ENCODE data around the gene HK1.

Gene HK1

GRCh38 chr10:69352569-69353264 is 74.4 kb downstream of the HK1 start:
- DNase-seq = no peak

GRCh38 chr10:69353977-69354635 is 75.8 kb downstream of the HK1 start:
- no peak for DNase-seq

GRCh38 chr10:69356187-69356586 is 77.9 kb downstream of the HK1 start:
- DNase-seq = no peak

- no peak for DNase-seq
These were observed 80.0 kb downstream of the HK1 start for GRCh38 chr10:69358148-69358795.

- DNase-seq = no peak
These were observed 80.9 kb downstream of the HK1 start for GRCh38 chr10:69359148-69359547.

- no peak for DNase-seq
These were observed 81.3 kb downstream of the HK1 start for GRCh38 chr10:69359594-69359993.

GRCh38 chr10:69360485-69361302 is 82.4 kb downstream of the HK1 start:
- peak; percentile 75 for DNase-seq

- DNase-seq = no peak
These were observed 83.0 kb downstream of the HK1 start for GRCh38 chr10:69361303-69361614.

- DNase-seq = peak; percentile 36
These were observed 84.2 kb downstream of the HK1 start for GRCh38 chr10:69362471-69362954.

- DNase-seq = no peak
These were observed 85.4 kb downstream of the HK1 start for GRCh38 chr10:69363666-69364065.

GRCh38 chr10:69364232-69364940 is 86.1 kb downstream of the HK1 start:
- no peak for DNase-seq

GRCh38 chr10:69366738-69367137 is 88.4 kb downstream of the HK1 start:
- DNase-seq = no peak

- DNase-seq = no peak
These were observed 89.2 kb downstream of the HK1 start for GRCh38 chr10:69367469-69367868.

GRCh38 chr10:69372126-69372980 is 94.1 kb downstream of the HK1 start:
- no peak for DNase-seq

GRCh38 chr10:69374242-69374641 is 95.9 kb downstream of the HK1 start:
- no peak for DNase-seq

GRCh38 chr10:69374931-69375306 is 96.6 kb downstream of the HK1 start:
- no peak for DNase-seq

- peak; percentile 64 for DNase-seq
These were observed 97.2 kb downstream of the HK1 start for GRCh38 chr10:69375307-69376151.

GRCh38 chr10:69376662-69377061 is 98.4 kb downstream of the HK1 start:
- no peak for DNase-seq

GRCh38 chr10:69377191-69377590 is 98.9 kb downstream of the HK1 start:
- DNase-seq = no peak

- DNase-seq = no peak
These were observed 99.6 kb downstream of the HK1 start for GRCh38 chr10:69377933-69378332.

- no peak for DNase-seq
These were observed 101.5 kb downstream of the HK1 start for GRCh38 chr10:69379800-69380199.
